Duodenal mucosa (tissue), 2 donors: ENCODE data around the gene SULT2B1.
A peak's percentile ranks its signal among the peaks of the same experiment; 100 is the strongest.

Experiments
- H3K27ac ChIP-seq: one replicate; pipeline ENCODE4 v1.7.0; 2013; ENCODE audit warnings: low read depth, low read length
- H3K27me3 ChIP-seq, 2 donors: one replicate each; pipeline ENCODE4 v1.7.0; 2013; ENCODE audit warnings: low read length in 2 of 2, control low read depth in 1 of 2; ENCODE audit not compliant: insufficient read depth in 2 of 2, control insufficient read depth in 1 of 2
- H3K36me3 ChIP-seq, 2 donors: one replicate each; pipeline ENCODE4 v1.7.0; 2013; ENCODE audit warnings: low read length in 2 of 2, control low read depth in 1 of 2; ENCODE audit not compliant: insufficient read depth in 2 of 2, control insufficient read depth in 1 of 2
- H3K4me1 ChIP-seq, 2 donors: one replicate each; pipeline ENCODE4 v1.7.0; 2013; ENCODE audit warnings: low read length in 2 of 2, control low read depth in 1 of 2; ENCODE audit not compliant: insufficient read depth in 2 of 2, control insufficient read depth in 1 of 2
- H3K4me3 ChIP-seq, 2 donors: one replicate each; pipeline ENCODE4 v1.7.0; 2013; ENCODE audit warnings: low read length in 2 of 2, low read depth in 1 of 2
- H3K9ac ChIP-seq, 2 donors: one replicate each; pipeline ENCODE4 v1.7.0; 2013; ENCODE audit warnings: low read length in 2 of 2, low read depth in 1 of 2
- H3K9me3 ChIP-seq, 2 donors: one replicate each; pipeline ENCODE4 v1.7.0; 2013; ENCODE audit warnings: low read length in 2 of 2, control low read depth in 1 of 2; ENCODE audit not compliant: control insufficient read depth in 1 of 2

Gene SULT2B1

GRCh38 chr19:48551437-48552302 is at the start of gene SULT2B1:
Gene SULT2B1 (plus strand): TSS chr19:48552172. CDS start chr19:48552253, 81 bp downstream.
- Histone ChIP-seq H3K27me3 (no peaks in the 10 kb centered on the region), H3K4me1 (peaks cover 27 to 29% of the 10 kb centered on the region in 2 donors), H3K4me3 (peak within 1 kb of the TSS; percentile 46 to 48), H3K36me3 (no peaks in the 10 kb centered on the region), H3K9ac (peak within 1 kb of the TSS; percentile 32 to 39), H3K27ac (no peak within 1 kb of the TSS), H3K9me3 (no peaks in the 10 kb centered on the region)

DNA sequence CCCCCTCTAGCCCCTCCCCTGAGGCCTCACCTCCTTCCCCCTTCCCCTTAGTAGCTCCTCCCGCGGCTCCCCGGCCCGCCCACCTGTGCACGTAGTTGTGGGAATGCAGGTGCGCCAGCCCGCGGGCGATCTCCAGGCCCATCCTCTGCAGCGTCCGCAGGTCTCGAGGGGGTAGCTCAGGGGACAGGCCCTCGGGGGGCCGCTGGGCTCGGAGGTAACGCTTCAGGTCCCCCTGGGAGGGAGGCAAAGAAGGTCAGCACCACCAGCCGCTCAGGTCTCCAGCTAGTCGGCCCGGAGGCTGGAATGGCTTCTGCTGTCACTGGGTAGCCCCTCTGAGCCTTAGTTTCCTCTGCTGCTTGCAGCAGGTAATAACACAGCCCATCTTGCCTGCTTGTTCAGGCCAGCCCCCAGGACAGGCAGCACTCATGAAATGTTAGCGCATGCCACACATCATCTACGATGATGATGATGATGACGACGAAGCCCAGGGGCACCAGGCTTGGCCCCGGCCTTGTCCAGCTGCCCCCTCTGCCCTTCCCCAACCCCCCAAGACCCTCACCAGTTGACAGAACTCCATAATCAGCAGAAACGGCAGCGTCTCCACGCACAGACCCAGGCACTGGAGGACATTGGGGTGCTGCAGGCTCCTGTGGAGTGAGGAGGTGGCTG is 49.5 kb upstream of the SULT2B1 start:
- H3K9ac ChIP-seq = peak overlapping the region; percentile 39 to 57
- H3K36me3 ChIP-seq = no peaks in the 10 kb centered on the region
- no peak overlapping the region for H3K27ac ChIP-seq
- peaks cover 7 to 8% of the 10 kb centered on the region in 2 donors for H3K27me3 ChIP-seq
- no peaks in the 10 kb centered on the region for H3K9me3 ChIP-seq
- H3K4me1 ChIP-seq = peaks cover 4 to 13% of the 10 kb centered on the region in 2 donors
- H3K4me3 ChIP-seq = peak overlapping the region; percentile 52 to 60

DNA sequence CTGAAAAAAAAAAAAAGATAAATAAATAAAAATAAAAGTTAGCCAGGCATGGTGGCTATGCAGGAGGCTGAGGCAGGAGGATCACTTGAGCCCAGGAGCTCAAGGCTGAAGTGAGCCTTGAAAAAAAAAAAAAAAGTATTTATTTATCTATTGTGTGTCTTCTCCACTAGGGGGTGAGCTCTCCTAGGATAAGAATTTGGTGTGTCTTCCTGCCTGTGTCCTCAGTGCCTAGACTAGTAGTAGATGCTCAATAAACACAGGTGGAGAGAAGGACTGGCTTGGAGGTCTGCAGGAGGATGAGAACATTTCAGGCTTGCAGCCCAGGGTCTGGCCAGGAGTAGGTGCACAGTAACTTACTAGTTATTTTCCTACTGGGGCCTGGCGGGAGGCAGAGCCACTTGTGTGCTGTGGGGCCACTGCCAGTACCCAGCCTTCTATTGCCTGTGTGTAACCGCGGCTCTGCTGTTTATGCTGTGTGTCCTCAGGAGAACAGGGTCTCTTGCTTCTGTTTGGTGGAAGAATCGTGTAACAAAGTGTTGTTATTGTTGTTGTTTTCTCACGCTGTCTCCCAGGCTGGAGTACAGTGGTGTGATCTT is 45.7 kb upstream of the SULT2B1 start:
- H3K27ac ChIP-seq = no peak overlapping the region
- H3K9me3 ChIP-seq = no peaks in the 10 kb centered on the region
- H3K4me3 ChIP-seq = no peak overlapping the region
- peaks cover 0 to 10% of the 10 kb centered on the region in 2 donors for H3K27me3 ChIP-seq
- no peaks in the 10 kb centered on the region for H3K36me3 ChIP-seq
- H3K9ac ChIP-seq = no peak overlapping the region
- H3K4me1 ChIP-seq = peaks cover 3 to 4% of the 10 kb centered on the region in 2 donors

DNA sequence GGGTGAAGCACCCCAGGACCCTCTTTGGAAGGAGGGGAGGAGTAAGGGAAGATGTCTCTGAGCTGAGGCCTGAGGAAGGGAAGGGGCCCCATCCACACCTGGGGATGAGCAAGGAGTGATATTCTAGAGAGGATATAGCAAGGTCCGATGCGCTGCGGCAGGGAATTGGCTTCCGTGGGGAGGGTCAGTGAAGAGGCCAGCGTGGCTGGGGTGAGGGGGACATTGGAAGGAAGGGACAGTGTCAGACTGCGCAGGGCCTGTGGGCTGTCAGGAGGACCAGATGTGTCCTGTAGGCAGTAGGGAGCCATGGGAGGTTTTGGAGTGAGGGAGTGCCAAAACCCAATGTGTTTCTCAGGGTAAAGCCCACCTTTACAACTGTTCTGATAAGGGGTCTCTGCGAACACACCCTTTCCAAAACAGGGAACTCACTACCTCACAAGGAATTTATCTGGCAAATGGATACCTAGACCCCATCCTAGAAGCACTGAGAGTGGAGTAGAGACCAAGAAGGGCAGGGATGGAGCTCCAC is 44.0 kb upstream of the SULT2B1 start:
- H3K4me3 ChIP-seq = no peak overlapping the region
- H3K36me3 ChIP-seq = no peaks in the 10 kb centered on the region
- no peaks in the 10 kb centered on the region for H3K9me3 ChIP-seq
- peaks cover 0 to 1% of the 10 kb centered on the region in 2 donors for H3K4me1 ChIP-seq
- no peak overlapping the region for H3K9ac ChIP-seq
- H3K27ac ChIP-seq = no peak overlapping the region
- peaks cover 11 to 22% of the 10 kb centered on the region in 2 donors for H3K27me3 ChIP-seq

- no peak overlapping the region for H3K27ac ChIP-seq
- H3K9ac ChIP-seq = no peak overlapping the region
- H3K4me1 ChIP-seq = peaks cover 0 to 8% of the 10 kb centered on the region in 2 donors
- no peaks in the 10 kb centered on the region for H3K36me3 ChIP-seq
- H3K4me3 ChIP-seq = no peak overlapping the region
- no peaks in the 10 kb centered on the region for H3K9me3 ChIP-seq
- peaks cover 16 to 27% of the 10 kb centered on the region in 2 donors for H3K27me3 ChIP-seq
Measured at GRCh38 chr19:48508729-48509411, 43.1 kb upstream of the SULT2B1 start.

GRCh38 chr19:48509467-48510194 is 42.3 kb upstream of the SULT2B1 start:
- H3K9ac ChIP-seq = no peak overlapping the region

GRCh38 chr19:48510421-48511268 is 41.3 kb upstream of the SULT2B1 start:
- H3K9me3 ChIP-seq = no peaks in the 10 kb centered on the region
- H3K4me3 ChIP-seq = peak overlapping the region in 1 of 2 donors; percentile 36
- H3K9ac ChIP-seq = no peak overlapping the region
- no peak overlapping the region for H3K27ac ChIP-seq
- no peaks in the 10 kb centered on the region for H3K36me3 ChIP-seq
- H3K4me1 ChIP-seq = peaks cover 0 to 8% of the 10 kb centered on the region in 2 donors
- peaks cover 16 to 27% of the 10 kb centered on the region in 2 donors for H3K27me3 ChIP-seq

More at GRCh38 chr19:48509467-48510194, 42.3 kb upstream of the SULT2B1 start:
- no peaks in the 10 kb centered on the region for H3K9me3 ChIP-seq
- H3K36me3 ChIP-seq = no peaks in the 10 kb centered on the region
- no peak overlapping the region for H3K27ac ChIP-seq
- peaks cover 16 to 27% of the 10 kb centered on the region in 2 donors for H3K27me3 ChIP-seq
- H3K4me1 ChIP-seq = peaks cover 0 to 8% of the 10 kb centered on the region in 2 donors
- no peak overlapping the region for H3K4me3 ChIP-seq

DNA sequence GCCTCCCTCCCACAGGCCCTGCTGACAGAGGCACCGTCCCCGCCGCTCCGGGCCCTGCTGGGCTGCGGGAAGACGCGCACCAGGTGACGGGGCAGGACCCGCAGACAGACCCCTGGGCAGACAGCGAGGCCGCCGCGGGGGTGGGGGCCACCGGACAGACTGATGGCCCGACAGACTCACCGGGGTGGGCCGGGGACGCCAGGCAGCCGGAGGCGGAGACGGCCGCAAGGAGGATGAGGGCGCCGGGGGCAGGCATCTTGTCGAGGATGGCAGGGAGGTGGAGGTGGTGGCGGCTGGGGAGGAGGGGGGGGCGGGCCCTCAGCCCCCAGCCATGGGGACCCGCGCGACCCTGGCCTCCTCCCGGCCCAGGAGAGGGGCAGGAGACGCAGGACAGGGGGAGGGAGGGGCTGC is 40.6 kb upstream of the SULT2B1 start:
- Histone ChIP-seq H3K27me3 (peaks cover 16 to 27% of the 10 kb centered on the region in 2 donors), H3K4me1 (peaks cover 0 to 8% of the 10 kb centered on the region in 2 donors), H3K4me3 (no peak overlapping the region), H3K27ac (no peak overlapping the region), H3K9ac (no peak overlapping the region), H3K36me3 (no peaks in the 10 kb centered on the region), H3K9me3 (no peaks in the 10 kb centered on the region)
